Natural killer cell (primary cell): ENCODE measurements around the gene TRRAP. TPM values are rescaled to one million over a fixed set of nuclear protein-coding genes. Genes with fewer than 3 reads are reported as not detected.
A peak's percentile ranks its signal among the peaks of the same experiment; 100 is the strongest.
"Not testable (repeated sequence)": the region's sequence is repeated elsewhere in the genome, so short reads cannot be mapped to it uniquely, and the experiment has no call there.

Experiments
- ATAC-seq, 3 donors: fragments of 150-1000 bp in 2 of 3; fragments of 200-7000 bp in 1 of 3; cut with Tn5 transposase; 1 replicate in 1 of 3; 2 replicates in 2 of 3; pipeline ENCODE4 v1.10.0; 2021; ENCODE audit warnings: mild to moderate bottlenecking in 2 of 3, moderate library complexity in 2 of 3
- DNase-seq, 2 donors: peaks; one replicate each; pipeline versions ENCODE4 v3.0.0 to v3.0.0-alpha.2; 2013 to 2021; ENCODE audit warnings: mixed read lengths in 1 of 2
- H3K27ac ChIP-seq: one replicate; pipeline ENCODE4 v1.5.1; 2013; ENCODE audit warnings: mild to moderate bottlenecking, low read length
- H3K27me3 ChIP-seq: one replicate; pipeline ENCODE4 v1.6.1; 2013; ENCODE audit warnings: low read length; ENCODE audit not compliant: control insufficient read depth, insufficient read depth
- H3K36me3 ChIP-seq: one replicate; pipeline ENCODE4 v1.6.1; 2013; ENCODE audit warnings: low read length; ENCODE audit not compliant: control insufficient read depth, insufficient read depth
- H3K4me1 ChIP-seq: one replicate; pipeline ENCODE4 v1.6.1; 2013; ENCODE audit warnings: low read length; ENCODE audit not compliant: control insufficient read depth, insufficient read depth
- H3K4me3 ChIP-seq: one replicate; pipeline ENCODE4 v1.5.1; 2013; ENCODE audit warnings: low read length
- H3K9me3 ChIP-seq: one replicate; pipeline ENCODE4 v1.6.1; 2013; ENCODE audit warnings: low read length; ENCODE audit not compliant: control insufficient read depth, insufficient read depth
- H3K27ac Mint-ChIP-seq, 2 donors: one replicate each; pipeline ENCODE4 v1.8.0; 2022; ENCODE audit warnings: mild to moderate bottlenecking in 2 of 2, mixed read lengths in 2 of 2, moderate library complexity in 1 of 2
- H3K27me3 Mint-ChIP-seq, 2 donors: one replicate each; pipeline ENCODE4 v1.8.0; 2022; ENCODE audit warnings: low read depth in 2 of 2, mixed read lengths in 2 of 2
- H3K36me3 Mint-ChIP-seq: one replicate; pipeline ENCODE4 v1.8.0; 2022; ENCODE audit warnings: mixed read lengths
- H3K4me1 Mint-ChIP-seq, 2 donors: one replicate each; pipeline ENCODE4 v1.8.0; 2022; ENCODE audit warnings: mixed read lengths in 2 of 2
- H3K4me3 Mint-ChIP-seq: one replicate; pipeline ENCODE4 v1.8.0; 2022; ENCODE audit warnings: mild to moderate bottlenecking, moderate library complexity, mixed read lengths
- H3K9me3 Mint-ChIP-seq, 2 donors: one replicate each; pipeline ENCODE4 v1.8.0; 2022; ENCODE audit warnings: mixed read lengths in 2 of 2
- CTCF ChIP-seq: fragments of 200-600 bp; IDR thresholded peaks from one replicate; pipeline ENCODE4 v1.8.0; 2022; ENCODE audit warnings: antibody characterized with exemption
- WGBS: methylation state at CpG from one replicate; pipeline ENCODE4 v1.1.7; 2013; ENCODE audit warnings: missing lambda C conversion rate; ENCODE audit not compliant: insufficient coverage; 5-methylcytosine and 5-hydroxymethylcytosine counted together
- intact Hi-C: fragments of 100-400 bp; cut with micrococcal nuclease; formaldehyde crosslinking; loops from one replicate; pipeline ENCODE4 v1.14.2; 2022
- total RNA-seq, 4 donors: library from RNA; stranded (reverse); fragments of 120-200 nt in 1 of 4; gene quantifications; one replicate each; pipeline versions ENCODE4 v1.2.3 to v1.2.4, GENCODE V29; 2013 to 2022

TRRAP gene
- total RNA-seq, 3 donors from 2014 or later (not counting 1 experiment from before 2014, with no cell fraction given): 45.4 to 62.9 (median 62.4) TPM

DNA sequence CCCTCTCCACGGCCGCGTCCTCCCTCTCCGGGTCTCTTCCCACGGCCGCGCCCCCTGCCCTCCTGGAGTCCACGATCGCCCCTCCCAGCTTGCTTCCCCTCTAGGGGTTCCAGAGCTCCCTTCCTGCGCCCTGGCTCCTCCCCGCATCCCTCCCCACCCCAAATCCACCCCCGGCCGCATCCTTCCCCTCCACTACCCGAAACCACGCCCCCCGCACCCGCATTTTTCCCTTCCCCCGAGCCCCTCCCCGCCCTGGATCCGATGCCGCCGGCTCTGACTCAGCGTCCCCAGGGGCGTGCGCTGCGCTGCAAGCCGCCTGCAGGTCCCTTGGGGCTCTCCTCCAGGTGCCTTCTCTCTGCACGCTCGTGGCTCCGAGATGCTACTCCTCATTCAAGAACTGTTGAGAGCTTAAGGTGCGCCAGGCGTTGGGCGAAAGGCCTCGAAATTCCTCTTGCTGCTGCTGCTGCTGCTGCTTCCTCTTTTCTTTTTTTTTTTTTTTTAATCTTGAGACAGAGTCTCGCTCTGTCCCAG lies 8.1 kb upstream of the TRRAP start:
- H3K27me3 ChIP-seq: peaks cover 17% of the 10 kb centered on the region
- Mint-ChIP-seq H3K27me3 (peaks cover 0 to 8% of the 10 kb centered on the region in 2 donors), H3K4me3 (peak overlapping the region; percentile 66), H3K27ac (no peak overlapping the region), H3K36me3 (no peaks in the 10 kb centered on the region), H3K9me3 (no peaks in the 10 kb centered on the region), H3K4me1 (no peaks in the 10 kb centered on the region)
- DNase-seq (peak in 1 of 2 donors; percentile 60), ATAC-seq (peak; percentile 40 to 57 (median 43))
- H3K4me1 ChIP-seq: peaks cover 14% of the 10 kb centered on the region
- intact Hi-C loops: no loop called here
- under 1% methylated on average over 35 of the region's 35 CpGs for WGBS
- H3K9me3 ChIP-seq: no peaks in the 10 kb centered on the region
- no peak for TF ChIP-seq CTCF
- no peak overlapping the region for H3K27ac ChIP-seq
- H3K4me3 ChIP-seq: no peak overlapping the region
- no peaks in the 10 kb centered on the region for H3K36me3 ChIP-seq

DNA sequence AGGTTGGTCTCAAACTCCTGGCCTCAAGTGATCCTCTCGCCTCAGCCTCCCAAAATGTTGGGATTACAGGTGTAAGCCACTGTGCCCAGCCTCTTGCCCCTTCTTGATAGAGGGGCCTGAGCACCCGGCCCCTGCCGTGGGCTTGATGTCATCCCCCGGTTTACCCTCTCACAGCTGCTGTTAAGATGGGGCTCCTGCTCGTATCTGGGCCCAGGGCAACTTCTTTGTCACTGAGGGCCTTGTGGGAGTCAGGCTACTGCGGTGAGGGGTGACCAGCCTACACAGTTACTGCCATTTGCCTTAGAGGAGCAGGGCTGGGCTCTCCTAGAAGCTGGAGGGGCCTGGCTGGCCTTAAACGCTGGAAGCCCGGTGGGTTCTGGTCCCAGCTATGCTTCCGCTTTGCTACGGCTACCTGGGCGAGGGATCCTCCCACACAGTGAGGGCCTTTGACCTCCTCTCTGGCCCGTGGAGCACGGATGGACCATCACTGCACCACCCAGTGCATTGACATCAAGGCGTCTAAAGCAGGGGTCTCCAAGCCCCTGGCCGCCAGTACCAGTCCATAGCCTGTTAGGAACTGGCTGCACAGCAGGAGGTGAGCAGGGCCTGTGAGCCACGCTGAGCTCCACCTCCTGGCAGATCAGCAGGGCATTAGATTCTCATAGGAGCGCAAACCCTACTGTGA lies 7.4 kb upstream of the TRRAP start:
- Histone ChIP-seq H3K27ac (no peak overlapping the region), H3K36me3 (no peaks in the 10 kb centered on the region), H3K4me3 (no peak overlapping the region), H3K9me3 (no peaks in the 10 kb centered on the region), H3K27me3 (peaks cover 17% of the 10 kb centered on the region), H3K4me1 (peaks cover 14% of the 10 kb centered on the region)
- TF ChIP-seq CTCF: no peak
- Mint-ChIP-seq H3K36me3 (no peaks in the 10 kb centered on the region), H3K27ac (no peak overlapping the region), H3K4me3 (peak overlapping the region; percentile 66), H3K27me3 (peaks cover 0 to 8% of the 10 kb centered on the region in 2 donors), H3K4me1 (no peaks in the 10 kb centered on the region), H3K9me3 (no peaks in the 10 kb centered on the region)
- DNase-seq (no peak), ATAC-seq (no peak)
- intact Hi-C loops: no loop called here
- 90% methylated on average over 17 of the region's 17 CpGs for WGBS

DNA sequence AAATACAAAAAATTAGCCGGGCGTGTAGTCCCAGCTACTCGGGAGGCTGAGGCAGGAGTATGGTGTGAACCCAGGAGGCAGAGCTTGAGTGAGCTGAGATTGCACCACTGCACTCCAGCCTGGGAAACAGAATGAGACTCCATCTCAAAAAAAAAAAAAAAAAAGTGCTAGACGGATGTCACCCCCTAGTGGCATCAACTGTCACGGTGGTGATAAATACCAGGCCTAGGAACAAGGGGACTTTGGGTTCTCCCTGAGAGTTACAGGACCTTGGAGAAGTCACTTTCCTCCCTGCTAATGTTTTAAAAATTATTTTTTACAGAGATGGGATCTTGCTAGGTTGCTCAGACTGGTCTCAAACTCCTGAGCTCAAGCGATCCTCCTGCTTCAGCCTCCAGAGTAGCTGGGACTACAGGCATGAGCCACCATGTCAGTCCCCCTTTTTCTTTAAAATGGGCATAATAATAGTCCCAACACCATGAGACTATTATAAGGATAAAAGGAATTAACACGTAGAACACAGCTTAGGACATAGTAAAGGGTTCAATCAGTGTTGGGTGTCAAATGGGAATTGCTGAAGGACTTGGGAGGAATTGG lies 5.9 kb upstream of the TRRAP start:
- H3K36me3 ChIP-seq: no peaks in the 10 kb centered on the region
- H3K4me3 Mint-ChIP-seq: no peak overlapping the region
- no peak overlapping the region for H3K27ac Mint-ChIP-seq
- no peak overlapping the region for H3K27ac ChIP-seq
- ATAC-seq (peak; percentile 38 to 48 (median 44)), DNase-seq (peak in 1 of 2 donors; percentile 61)
- no peaks in the 10 kb centered on the region for H3K9me3 ChIP-seq
- no peaks in the 10 kb centered on the region for H3K36me3 Mint-ChIP-seq
- H3K4me1 ChIP-seq: peaks cover 14% of the 10 kb centered on the region
- peaks cover 17% of the 10 kb centered on the region for H3K27me3 ChIP-seq
- 67% methylated on average over 7 of the region's 7 CpGs for WGBS
- H3K4me1 Mint-ChIP-seq: no peaks in the 10 kb centered on the region
- no peaks in the 10 kb centered on the region for H3K9me3 Mint-ChIP-seq
- H3K27me3 Mint-ChIP-seq: peaks cover 0 to 8% of the 10 kb centered on the region in 2 donors
- peak; percentile 19 for TF ChIP-seq CTCF
- no peak overlapping the region for H3K4me3 ChIP-seq
- intact Hi-C loops: no loop called here

- Histone ChIP-seq H3K4me1 (peaks cover 21% of the 10 kb centered on the region), H3K27me3 (peaks cover 16% of the 10 kb centered on the region)
- H3K9me3 ChIP-seq, H3K4me3 Mint-ChIP-seq, H3K27ac Mint-ChIP-seq, H3K9me3 Mint-ChIP-seq, intact Hi-C loops, H3K4me3 ChIP-seq, H3K36me3 ChIP-seq, H3K4me1 Mint-ChIP-seq, ATAC-seq, DNase-seq, H3K36me3 Mint-ChIP-seq, H3K27me3 Mint-ChIP-seq, H3K27ac ChIP-seq: not testable (repeated sequence)
- WGBS: 92% methylated on average over 9 of the region's 11 CpGs
These were observed 4.7 kb upstream of the TRRAP start for GRCh38 chr7:98873610-98874009.
